ENCODE measurements around the gene CAMK1G.

The CAMK1G gene

DNA sequence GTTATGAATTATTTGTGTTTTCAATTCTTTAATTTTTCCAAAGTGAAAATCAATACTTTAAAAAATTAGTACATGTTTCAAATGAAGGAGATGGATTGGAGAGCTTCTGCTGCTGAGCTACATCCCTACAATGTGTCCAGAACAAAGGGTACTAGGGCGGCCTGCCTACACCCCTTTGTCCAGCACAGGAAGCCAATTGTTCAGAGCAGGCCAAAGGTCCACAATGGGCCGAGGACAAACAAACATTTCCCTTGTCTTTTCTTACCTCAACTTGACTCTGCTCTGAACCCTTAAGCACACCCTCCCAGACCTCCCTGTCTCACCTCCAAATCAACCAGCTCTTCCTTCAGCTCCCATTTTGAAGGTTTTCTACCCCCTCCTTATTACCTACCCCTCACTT lies 39.4 kb upstream of the CAMK1G start:
- H3K4me3 ChIP-seq (ENCODE audit: low read depth, low read length): no peak overlapping the region
- no peak for DNase-seq (ENCODE audit: low read depth)
- TF ChIP-seq, protein P1, sequence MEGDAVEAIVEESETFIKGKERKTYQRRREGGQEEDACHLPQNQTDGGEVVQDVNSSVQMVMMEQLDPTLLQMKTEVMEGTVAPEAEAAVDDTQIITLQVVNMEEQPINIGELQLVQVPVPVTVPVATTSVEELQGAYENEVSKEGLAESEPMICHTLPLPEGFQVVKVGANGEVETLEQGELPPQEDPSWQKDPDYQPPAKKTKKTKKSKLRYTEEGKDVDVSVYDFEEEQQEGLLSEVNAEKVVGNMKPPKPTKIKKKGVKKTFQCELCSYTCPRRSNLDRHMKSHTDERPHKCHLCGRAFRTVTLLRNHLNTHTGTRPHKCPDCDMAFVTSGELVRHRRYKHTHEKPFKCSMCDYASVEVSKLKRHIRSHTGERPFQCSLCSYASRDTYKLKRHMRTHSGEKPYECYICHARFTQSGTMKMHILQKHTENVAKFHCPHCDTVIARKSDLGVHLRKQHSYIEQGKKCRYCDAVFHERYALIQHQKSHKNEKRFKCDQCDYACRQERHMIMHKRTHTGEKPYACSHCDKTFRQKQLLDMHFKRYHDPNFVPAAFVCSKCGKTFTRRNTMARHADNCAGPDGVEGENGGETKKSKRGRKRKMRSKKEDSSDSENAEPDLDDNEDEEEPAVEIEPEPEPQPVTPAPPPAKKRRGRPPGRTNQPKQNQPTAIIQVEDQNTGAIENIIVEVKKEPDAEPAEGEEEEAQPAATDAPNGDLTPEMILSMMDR (IDR thresholded peaks at IDR 0.05; ENCODE audit: low read depth, low read length, missing control alignments): no peak

DNA sequence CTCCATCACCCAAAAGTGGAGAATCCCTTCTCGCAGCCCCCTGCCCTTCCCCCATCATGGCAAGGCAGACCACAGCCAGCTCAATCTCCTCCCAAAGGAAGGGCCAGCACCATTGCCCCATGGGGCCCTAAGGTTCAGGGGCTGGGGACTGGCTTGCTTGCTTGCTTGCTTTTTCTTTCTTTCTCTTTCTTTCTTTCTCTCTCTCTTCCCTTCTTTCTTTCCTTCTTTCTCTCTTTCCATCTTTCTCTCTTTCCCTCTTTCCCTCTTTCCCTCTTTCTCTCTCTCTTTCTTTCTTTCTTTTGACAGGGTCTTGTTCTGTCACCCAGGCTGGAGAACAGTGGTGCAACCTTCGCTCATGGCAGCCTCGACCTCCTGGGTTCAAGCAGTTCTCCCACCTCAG lies 38.1 kb upstream of the CAMK1G start:
- TF ChIP-seq, protein P1 (IDR thresholded peaks at IDR 0.05; ENCODE audit: low read depth, low read length, missing control alignments): no peak
- no peak overlapping the region for H3K4me3 ChIP-seq (ENCODE audit: low read depth, low read length)
- DNase-seq (ENCODE audit: low read depth): no peak

DNA sequence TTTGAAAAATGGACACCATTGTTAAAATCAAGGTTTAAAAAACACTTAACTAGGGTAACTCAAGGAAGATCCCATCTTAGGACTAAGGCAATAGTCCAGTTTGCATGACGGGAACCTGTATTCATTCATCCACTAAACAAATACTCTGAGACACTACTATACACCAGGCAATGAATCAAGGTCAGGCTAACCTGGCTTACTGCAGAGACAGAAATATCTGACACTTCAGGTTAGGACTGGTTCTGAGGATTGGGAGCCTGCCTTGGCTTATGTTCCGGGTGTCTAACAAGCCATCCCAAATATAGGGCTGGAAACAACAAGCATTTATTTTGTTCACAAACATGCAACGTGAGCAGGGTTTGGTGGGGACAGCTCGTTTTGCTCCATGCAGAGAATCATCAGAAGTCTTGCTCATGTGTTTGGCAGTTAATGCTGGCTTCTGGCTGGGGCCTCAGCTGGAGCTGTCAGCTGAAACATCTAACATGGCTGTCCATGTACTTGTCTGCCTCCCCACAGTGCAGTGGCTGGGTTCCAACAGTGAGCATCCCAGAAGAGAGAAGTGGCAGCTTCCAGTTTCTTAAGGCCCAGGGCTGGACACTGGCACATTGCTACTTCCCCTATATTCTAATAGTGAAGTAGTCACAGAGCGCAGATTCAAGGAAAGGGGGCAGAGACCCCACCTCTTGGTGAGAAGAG lies 37.0 kb upstream of the CAMK1G start:
- TF ChIP-seq, protein P1 (IDR thresholded peaks at IDR 0.05; ENCODE audit: low read depth, low read length, missing control alignments): no peak
- DNase-seq (ENCODE audit: low read depth): no peak
- no peak overlapping the region for H3K4me3 ChIP-seq (ENCODE audit: low read depth, low read length)

DNA sequence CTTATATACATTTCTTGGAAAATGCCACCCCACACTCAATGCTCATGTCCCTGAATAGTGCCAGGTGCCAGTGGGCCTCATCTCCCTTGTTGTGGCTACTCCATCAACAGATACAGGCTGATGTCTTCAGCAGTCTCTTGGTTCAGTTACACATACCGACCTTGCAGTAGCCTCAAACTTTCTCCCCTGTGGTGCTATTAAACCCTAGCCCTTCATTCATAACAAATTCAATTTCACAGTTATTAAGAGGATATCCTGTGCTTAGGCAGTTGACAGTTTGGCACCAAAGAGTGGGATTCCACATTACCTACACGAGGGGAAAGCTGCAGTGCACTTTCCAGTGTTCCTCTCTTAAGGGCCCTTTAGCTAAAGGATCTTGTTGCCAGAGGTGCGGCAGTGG lies 35.9 kb upstream of the CAMK1G start:
- H3K4me3 ChIP-seq (ENCODE audit: low read depth, low read length): no peak overlapping the region
- TF ChIP-seq, protein P1 (IDR thresholded peaks at IDR 0.05; ENCODE audit: low read depth, low read length, missing control alignments): no peak
- DNase-seq (ENCODE audit: low read depth): no peak

DNA sequence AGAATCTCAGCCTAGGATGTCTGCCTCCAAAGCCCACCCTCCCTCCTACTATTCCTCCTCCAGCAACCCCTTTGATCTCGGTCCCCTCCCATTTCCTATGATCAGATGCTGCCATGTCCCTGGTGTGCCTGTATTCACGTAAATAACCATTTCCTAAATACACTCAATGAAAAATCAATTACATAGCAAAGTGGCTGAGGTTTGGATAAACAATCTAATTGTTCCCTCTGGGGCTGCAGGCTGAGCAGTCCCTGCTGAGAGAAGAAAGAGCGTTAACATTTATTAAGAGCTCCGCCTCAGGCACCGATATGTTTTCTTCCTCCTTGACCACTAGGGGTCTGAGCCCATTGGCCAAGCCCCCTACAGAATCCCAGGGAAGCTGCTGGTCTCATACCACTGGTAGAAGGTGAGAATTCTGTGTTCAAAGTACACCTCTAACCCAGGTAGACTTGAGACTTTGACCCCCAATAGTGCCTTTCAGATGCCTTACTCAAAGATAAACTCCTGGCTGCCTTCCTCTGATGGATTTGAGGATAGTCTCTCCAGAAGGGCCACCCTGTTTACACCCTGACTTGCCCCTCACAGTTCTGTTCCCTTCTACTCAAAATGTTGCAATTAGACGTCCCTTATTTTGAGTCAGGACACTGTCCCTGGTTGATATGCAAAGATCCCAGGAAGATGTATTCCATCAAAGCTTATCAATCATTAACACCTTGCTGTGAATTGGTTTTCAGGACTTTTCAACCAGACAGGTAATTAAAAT lies 33.9 kb upstream of the CAMK1G start:
- no peak for DNase-seq (ENCODE audit: low read depth)
- H3K4me3 ChIP-seq (ENCODE audit: low read depth, low read length): no peak overlapping the region
- TF ChIP-seq, protein P1 (IDR thresholded peaks at IDR 0.05; ENCODE audit: low read depth, low read length, missing control alignments): peak; percentile 40

DNA sequence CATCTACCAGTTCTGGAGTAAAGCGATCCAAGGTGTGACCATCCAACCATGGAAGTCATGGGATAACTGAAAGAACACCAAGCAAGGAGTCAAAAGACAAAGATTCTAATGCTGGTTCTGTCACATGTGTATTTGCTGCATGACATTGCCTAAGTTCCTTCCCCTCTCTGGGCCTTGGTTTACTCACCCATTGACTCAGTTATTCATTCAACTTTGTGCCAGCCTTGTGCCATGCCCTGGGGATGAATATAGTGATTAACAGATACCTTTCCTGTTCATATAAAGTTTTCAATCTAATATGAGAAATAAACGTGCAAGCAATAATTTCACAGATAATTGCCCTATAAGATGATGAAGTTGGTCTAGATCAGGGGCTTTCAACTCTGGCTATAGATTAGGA lies 33.0 kb upstream of the CAMK1G start:
- no peak for DNase-seq (ENCODE audit: low read depth)
- no peak overlapping the region for H3K4me3 ChIP-seq (ENCODE audit: low read depth, low read length)
- TF ChIP-seq, protein P1 (IDR thresholded peaks at IDR 0.05; ENCODE audit: low read depth, low read length, missing control alignments): no peak
